Activated CD8-positive, alpha-beta memory T cell treated with anti-CD3 and anti-CD28 coated beads, Interleukin-2, amount 50 U/mL, for 48 hours (primary cell): ENCODE measurements around the gene CTSA.
"Not testable (repeated sequence)": the region's sequence is repeated elsewhere in the genome, so short reads cannot be mapped to it uniquely, and the experiment has no call there.

Source experiments
- DNase-seq: peaks from one replicate; pipeline ENCODE4 v3.0.0-alpha.2; 2020

CTSA gene

GRCh38 chr20:45919542-45920399, 28.6 kb downstream of the CTSA start:
- no peak for DNase-seq

GRCh38 chr20:45920462-45921336, 29.6 kb downstream of the CTSA start:
- DNase-seq: no peak

GRCh38 chr20:45921337-45922189, 30.4 kb downstream of the CTSA start:
- DNase-seq: no peak

GRCh38 chr20:45924391-45925261, 33.5 kb downstream of the CTSA start:
- no peak for DNase-seq

- DNase-seq: no peak
Measured at GRCh38 chr20:45925821-45926506, 34.8 kb downstream of the CTSA start.

- DNase-seq: no peak
Measured at GRCh38 chr20:45926731-45927070, 35.6 kb downstream of the CTSA start.

- no peak for DNase-seq
Measured at GRCh38 chr20:45927071-45927878, 36.1 kb downstream of the CTSA start.

- not testable (repeated sequence) for DNase-seq
Measured at GRCh38 chr20:45931680-45932079, 40.5 kb downstream of the CTSA start.

- peak; percentile 81 for DNase-seq
Measured at GRCh38 chr20:45933266-45934045, 42.3 kb downstream of the CTSA start.

GRCh38 chr20:45934046-45934585, 43.0 kb downstream of the CTSA start:
- no peak for DNase-seq

GRCh38 chr20:45934586-45935415, 43.7 kb downstream of the CTSA start, which contains the start of gene PCIF1:
Gene PCIF1 (plus strand): TSS chr20:45934683. CDS start chr20:45939000, 4,317 bp downstream.
- peak; percentile 100 for DNase-seq

GRCh38 chr20:45935416-45936046, 44.4 kb downstream of the CTSA start:
- DNase-seq: no peak

- no peak for DNase-seq
Measured at GRCh38 chr20:45937765-45938164, 46.6 kb downstream of the CTSA start.

- no peak for DNase-seq
Measured at GRCh38 chr20:45938727-45939438, 47.7 kb downstream of the CTSA start.

GRCh38 chr20:45940053-45940452, 48.9 kb downstream of the CTSA start:
- DNase-seq: no peak

GRCh38 chr20:45940469-45940868, 49.3 kb downstream of the CTSA start:
- no peak for DNase-seq

- no peak for DNase-seq
Measured at GRCh38 chr20:45943613-45944012, 52.5 kb downstream of the CTSA start.
